Measurements from ENCODE around the gene PYCARD. TPM values are rescaled to one million over a fixed set of nuclear protein-coding genes. Genes with fewer than 3 reads are reported as not detected.
"Not testable (repeated sequence)": the region's sequence is repeated elsewhere in the genome, so short reads cannot be mapped to it uniquely, and the experiment has no call there.

PYCARD gene
- polyA plus RNA-seq, 1 experiment: 21.8 TPM

GRCh38 chr16:31199430-31200041 lies 3.0 kb downstream of the PYCARD start:
- Histone ChIP-seq H3K27me3 (ENCODE audit: control insufficient read depth, insufficient read depth, low read length) (peaks cover 3% of the 10 kb centered on the region), H3K27ac (ENCODE audit: low read depth, low read length) (no peak overlapping the region), H3K9me3 (ENCODE audit: control insufficient read depth, insufficient read depth, low read length) (no peaks in the 10 kb centered on the region), H3K4me3 (ENCODE audit: low read depth, low read length) (no peak overlapping the region)
- CTCF ChIA-PET: no interaction called here
- POLR2A ChIA-PET: interaction anchor here (0.6 to 2.5 kb wide), 2 partner anchors 10 to 260 kb away, joined by 3 to 9 read pairs; partner anchors contain the start of gene ARMC5
- no peak for TF ChIP-seq CTCF (IDR thresholded peaks at IDR 0.05; ENCODE audit: low read depth, low read length)
- no peak for DNase-seq (ENCODE audit: low read depth, low spot score)

- Histone ChIP-seq H3K27me3 (ENCODE audit: control insufficient read depth, insufficient read depth, low read length) (no peaks in the 10 kb centered on the region), H3K4me3 (ENCODE audit: low read depth, low read length) (no peak overlapping the region), H3K27ac (ENCODE audit: low read depth, low read length) (no peak overlapping the region), H3K9me3 (ENCODE audit: control insufficient read depth, insufficient read depth, low read length) (no peaks in the 10 kb centered on the region)
- DNase-seq (ENCODE audit: low read depth, low spot score): no peak
- TF ChIP-seq CTCF (IDR thresholded peaks at IDR 0.05; ENCODE audit: low read depth, low read length): no peak
- ChIA-PET CTCF (interaction anchor here (1.3 kb wide), 1 partner anchor 670 kb away, joined by 6 read pairs; no protein-coding TSS in a partner anchor), POLR2A (interaction anchor here (0.6 to 3.6 kb wide), 4 partner anchors 11 to 186 kb away, joined by 4 to 14 read pairs (median 5); partner anchors contain the start of gene FUS)
Measured at GRCh38 chr16:31198207-31198882, 4.2 kb downstream of the PYCARD start.

- no peaks in the 10 kb centered on the region for H3K9me3 ChIP-seq (ENCODE audit: control insufficient read depth, insufficient read depth, low read length)
- POLR2A ChIA-PET: interaction anchor here (0.6 to 3.6 kb wide), 2 partner anchors 17 to 36 kb away, joined by 3 to 14 read pairs; partner anchors contain the start of gene FUS
Measured at GRCh38 chr16:31196324-31197088, 6.1 kb downstream of the PYCARD start.

GRCh38 chr16:31195861-31196260 lies 6.7 kb downstream of the PYCARD start:
- H3K4me3 ChIP-seq (ENCODE audit: low read depth, low read length); CTCF ChIA-PET; H3K27me3 ChIP-seq (ENCODE audit: control insufficient read depth, insufficient read depth, low read length); H3K9me3 ChIP-seq (ENCODE audit: control insufficient read depth, insufficient read depth, low read length); H3K27ac ChIP-seq (ENCODE audit: low read depth, low read length); DNase-seq (ENCODE audit: low read depth, low spot score): not testable (repeated sequence)
- POLR2A ChIA-PET: interaction anchor here (0.6 to 3.6 kb wide), 4 partner anchors 12 to 247 kb away, joined by 3 to 14 read pairs (median 4); partner anchors contain the start of genes FUS and ZNF843

More at GRCh38 chr16:31196324-31197088, 6.1 kb downstream of the PYCARD start:
- CTCF ChIA-PET: no interaction called here
- Histone ChIP-seq H3K4me3 (ENCODE audit: low read depth, low read length) (no peak overlapping the region), H3K27me3 (ENCODE audit: control insufficient read depth, insufficient read depth, low read length) (no peaks in the 10 kb centered on the region), H3K27ac (ENCODE audit: low read depth, low read length) (no peak overlapping the region)
- DNase-seq (ENCODE audit: low read depth, low spot score): no peak
- TF ChIP-seq CTCF (IDR thresholded peaks at IDR 0.05; ENCODE audit: low read depth, low read length): no peak

GRCh38 chr16:31194898-31195297 lies 7.7 kb downstream of the PYCARD start:
- ChIA-PET POLR2A (interaction anchor here (0.8 to 0.9 kb wide), 2 partner anchors 11 to 248 kb away, joined by 3 to 5 read pairs; partner anchors contain the start of gene ZNF843), CTCF (no interaction called here)
- Histone ChIP-seq H3K9me3 (ENCODE audit: control insufficient read depth, insufficient read depth, low read length) (no peaks in the 10 kb centered on the region), H3K27ac (ENCODE audit: low read depth, low read length) (no peak overlapping the region), H3K27me3 (ENCODE audit: control insufficient read depth, insufficient read depth, low read length) (no peaks in the 10 kb centered on the region), H3K4me3 (ENCODE audit: low read depth, low read length) (no peak overlapping the region)
- DNase-seq (ENCODE audit: low read depth, low spot score): no peak
- TF ChIP-seq CTCF (IDR thresholded peaks at IDR 0.05; ENCODE audit: low read depth, low read length): no peak
